ENCODE data around the gene ST8SIA1.

Gene ST8SIA1

DNA sequence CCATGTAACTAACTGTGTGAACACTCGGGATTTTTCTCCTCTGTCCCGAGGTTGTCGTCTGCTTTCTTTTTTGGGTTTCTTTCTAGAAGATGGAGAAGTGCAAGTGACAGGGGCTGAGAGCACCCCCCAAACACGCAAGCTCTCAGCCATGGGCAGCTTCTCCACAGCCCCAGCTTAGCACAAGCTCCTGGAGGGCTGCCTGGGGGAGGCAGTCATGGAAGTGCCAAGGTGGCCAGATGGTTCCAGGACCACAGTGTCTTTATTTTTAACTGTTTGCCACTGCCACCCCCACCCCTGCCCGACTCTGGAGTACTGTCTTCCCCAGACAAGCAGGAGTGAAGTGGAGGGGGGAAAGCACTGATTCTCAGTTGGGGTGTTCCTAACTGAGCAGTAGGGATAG is 58.2 kb downstream of the ST8SIA1 start:
- POLR2A ChIA-PET: no interaction called here
- H3K9me3 ChIP-seq (ENCODE audit: control insufficient read depth, insufficient read depth, low read depth, low read length): no peaks in the 10 kb centered on the region
- no peaks in the 10 kb centered on the region for H3K36me3 ChIP-seq (ENCODE audit: control insufficient read depth in 2 of 2, insufficient read depth in 1 of 2, low read length in 2 of 2)
- TF ChIP-seq ZBTB1 (tag by site-specific recombination; IDR thresholded peaks at IDR 0.05) (no peak), ZNF621 (tag by site-specific recombination; IDR thresholded peaks at IDR 0.05) (no peak), ZNF521 (tag by site-specific recombination; IDR thresholded peaks at IDR 0.05) (no peak), ZNF146 (tag by site-specific recombination; IDR thresholded peaks at IDR 0.05) (no peak), HOXD13 (CRISPR knock-in tag; IDR thresholded peaks at IDR 0.05; ENCODE audit: borderline replicate concordance) (no peak), BCL11B (tag by site-specific recombination; IDR thresholded peaks at IDR 0.05; ENCODE audit: low read depth) (no peak), ZNF169 (tag by site-specific recombination; IDR thresholded peaks at IDR 0.05) (no peak), ZNF202 (tag by site-specific recombination; IDR thresholded peaks at IDR 0.05; ENCODE audit: borderline replicate concordance) (no peak), ZNF350 (tag by site-specific recombination; IDR thresholded peaks at IDR 0.05) (no peak), ZNF292 (tag by site-specific recombination; IDR thresholded peaks at IDR 0.05; ENCODE audit: borderline replicate concordance, low read depth) (no peak), ZNF174 (tag by site-specific recombination; IDR thresholded peaks at IDR 0.05) (no peak), ZBTB8A (tag by site-specific recombination; IDR thresholded peaks at IDR 0.05) (no peak)
- TF ChIP-seq, protein P1, sequence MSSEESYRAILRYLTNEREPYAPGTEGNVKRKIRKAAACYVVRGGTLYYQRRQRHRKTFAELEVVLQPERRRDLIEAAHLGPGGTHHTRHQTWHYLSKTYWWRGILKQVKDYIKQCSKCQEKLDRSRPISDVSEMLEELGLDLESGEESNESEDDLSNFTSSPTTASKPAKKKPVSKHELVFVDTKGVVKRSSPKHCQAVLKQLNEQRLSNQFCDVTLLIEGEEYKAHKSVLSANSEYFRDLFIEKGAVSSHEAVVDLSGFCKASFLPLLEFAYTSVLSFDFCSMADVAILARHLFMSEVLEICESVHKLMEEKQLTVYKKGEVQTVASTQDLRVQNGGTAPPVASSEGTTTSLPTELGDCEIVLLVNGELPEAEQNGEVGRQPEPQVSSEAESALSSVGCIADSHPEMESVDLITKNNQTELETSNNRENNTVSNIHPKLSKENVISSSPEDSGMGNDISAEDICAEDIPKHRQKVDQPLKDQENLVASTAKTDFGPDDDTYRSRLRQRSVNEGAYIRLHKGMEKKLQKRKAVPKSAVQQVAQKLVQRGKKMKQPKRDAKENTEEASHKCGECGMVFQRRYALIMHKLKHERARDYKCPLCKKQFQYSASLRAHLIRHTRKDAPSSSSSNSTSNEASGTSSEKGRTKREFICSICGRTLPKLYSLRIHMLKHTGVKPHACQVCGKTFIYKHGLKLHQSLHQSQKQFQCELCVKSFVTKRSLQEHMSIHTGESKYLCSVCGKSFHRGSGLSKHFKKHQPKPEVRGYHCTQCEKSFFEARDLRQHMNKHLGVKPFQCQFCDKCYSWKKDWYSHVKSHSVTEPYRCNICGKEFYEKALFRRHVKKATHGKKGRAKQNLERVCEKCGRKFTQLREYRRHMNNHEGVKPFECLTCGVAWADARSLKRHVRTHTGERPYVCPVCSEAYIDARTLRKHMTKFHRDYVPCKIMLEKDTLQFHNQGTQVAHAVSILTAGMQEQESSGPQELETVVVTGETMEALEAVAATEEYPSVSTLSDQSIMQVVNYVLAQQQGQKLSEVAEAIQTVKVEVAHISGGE (tag by site-specific recombination; conservative IDR thresholded peaks at IDR 0.05; ENCODE audit: low read depth): no peak
- TF ChIP-seq, protein P2, sequence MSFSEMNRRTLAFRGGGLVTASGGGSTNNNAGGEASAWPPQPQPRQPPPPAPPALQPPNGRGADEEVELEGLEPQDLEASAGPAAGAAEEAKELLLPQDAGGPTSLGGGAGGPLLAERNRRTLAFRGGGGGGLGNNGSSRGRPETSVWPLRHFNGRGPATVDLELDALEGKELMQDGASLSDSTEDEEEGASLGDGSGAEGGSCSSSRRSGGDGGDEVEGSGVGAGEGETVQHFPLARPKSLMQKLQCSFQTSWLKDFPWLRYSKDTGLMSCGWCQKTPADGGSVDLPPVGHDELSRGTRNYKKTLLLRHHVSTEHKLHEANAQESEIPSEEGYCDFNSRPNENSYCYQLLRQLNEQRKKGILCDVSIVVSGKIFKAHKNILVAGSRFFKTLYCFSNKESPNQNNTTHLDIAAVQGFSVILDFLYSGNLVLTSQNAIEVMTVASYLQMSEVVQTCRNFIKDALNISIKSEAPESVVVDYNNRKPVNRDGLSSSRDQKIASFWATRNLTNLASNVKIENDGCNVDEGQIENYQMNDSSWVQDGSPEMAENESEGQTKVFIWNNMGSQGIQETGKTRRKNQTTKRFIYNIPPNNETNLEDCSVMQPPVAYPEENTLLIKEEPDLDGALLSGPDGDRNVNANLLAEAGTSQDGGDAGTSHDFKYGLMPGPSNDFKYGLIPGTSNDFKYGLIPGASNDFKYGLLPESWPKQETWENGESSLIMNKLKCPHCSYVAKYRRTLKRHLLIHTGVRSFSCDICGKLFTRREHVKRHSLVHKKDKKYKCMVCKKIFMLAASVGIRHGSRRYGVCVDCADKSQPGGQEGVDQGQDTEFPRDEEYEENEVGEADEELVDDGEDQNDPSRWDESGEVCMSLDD (tag by site-specific recombination; IDR thresholded peaks at IDR 0.05): no peak
- CTCF ChIA-PET: no interaction called here
- no peaks in the 10 kb centered on the region for H3K4me1 ChIP-seq (ENCODE audit: control insufficient read depth, insufficient read depth, low read length)
- H3K4me3 ChIP-seq (ENCODE audit: low read depth, low read length): no peak overlapping the region
- no peak overlapping the region for H3K27ac ChIP-seq (ENCODE audit: extremely low read depth, low read depth, low read length)

DNA sequence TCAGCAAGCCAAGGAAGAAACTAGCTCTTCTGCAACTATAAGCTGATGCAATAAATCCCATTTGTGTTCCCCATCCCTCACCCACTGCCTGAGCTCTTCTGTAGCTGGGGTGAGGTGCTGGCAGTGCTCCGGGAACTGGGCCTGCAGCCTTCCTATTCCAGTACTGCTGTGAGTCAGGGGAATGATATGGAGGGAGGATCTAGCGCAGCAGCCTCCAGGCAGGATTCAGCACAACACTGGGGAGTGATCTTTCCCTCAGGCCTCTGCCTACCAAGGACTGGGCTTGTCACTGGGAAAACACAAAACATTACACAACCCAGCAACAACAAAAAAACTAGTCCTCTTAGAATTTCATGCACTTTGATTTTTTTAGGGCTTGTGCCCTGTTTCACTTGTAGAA is 58.7 kb downstream of the ST8SIA1 start:
- Histone ChIP-seq H3K4me3 (ENCODE audit: low read depth, low read length) (no peak overlapping the region), H3K36me3 (ENCODE audit: control insufficient read depth in 2 of 2, insufficient read depth in 1 of 2, low read length in 2 of 2) (no peaks in the 10 kb centered on the region), H3K4me1 (ENCODE audit: control insufficient read depth, insufficient read depth, low read length) (no peaks in the 10 kb centered on the region), H3K27ac (ENCODE audit: extremely low read depth, low read depth, low read length) (no peak overlapping the region), H3K9me3 (ENCODE audit: control insufficient read depth, insufficient read depth, low read depth, low read length) (no peaks in the 10 kb centered on the region)
- ChIA-PET POLR2A (no interaction called here), CTCF (no interaction called here)
- no peak for TF ChIP-seq ZNF426 (tag by site-specific recombination; IDR thresholded peaks at IDR 0.05)
- TF ChIP-seq, protein P3, sequence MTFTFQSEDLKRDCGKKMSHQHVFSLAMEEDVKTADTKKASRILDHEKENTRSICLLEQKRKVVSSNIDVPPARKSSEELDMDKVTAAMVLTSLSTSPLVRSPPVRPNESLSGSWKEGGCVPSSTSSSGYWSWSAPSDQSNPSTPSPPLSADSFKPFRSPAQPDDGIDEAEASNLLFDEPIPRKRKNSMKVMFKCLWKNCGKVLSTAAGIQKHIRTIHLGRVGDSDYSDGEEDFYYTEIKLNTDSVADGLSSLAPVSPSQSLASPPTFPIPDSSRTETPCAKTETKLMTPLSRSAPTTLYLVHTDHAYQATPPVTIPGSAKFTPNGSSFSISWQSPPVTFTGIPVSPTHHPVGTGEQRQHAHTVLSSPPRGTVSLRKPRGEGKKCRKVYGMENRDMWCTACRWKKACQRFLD (tag by site-specific recombination; IDR thresholded peaks at IDR 0.05): no peak
- TF ChIP-seq IKZF3 (tag by site-specific recombination; IDR thresholded peaks at IDR 0.05): no peak
- TF ChIP-seq WT1 (tag by site-specific recombination; IDR thresholded peaks at IDR 0.05): no peak
- TF ChIP-seq ZNF549 (tag by site-specific recombination; IDR thresholded peaks at IDR 0.05): no peak
- no peak for TF ChIP-seq EGR2 (tag by site-specific recombination; IDR thresholded peaks at IDR 0.05; ENCODE audit: low read depth)
- TF ChIP-seq ZNF350 (tag by site-specific recombination; IDR thresholded peaks at IDR 0.05): no peak
- no peak for TF ChIP-seq MYNN (tag by site-specific recombination; IDR thresholded peaks at IDR 0.05; ENCODE audit: borderline replicate concordance)
- TF ChIP-seq KLF9 (tag by site-specific recombination; IDR thresholded peaks at IDR 0.05; ENCODE audit: low read depth): no peak
- TF ChIP-seq ZBTB17 (tag by site-specific recombination; IDR thresholded peaks at IDR 0.05): no peak
- no peak for TF ChIP-seq ZNF423 (tag by site-specific recombination; IDR thresholded peaks at IDR 0.05)
- no peak for TF ChIP-seq KLF7 (tag by site-specific recombination; IDR thresholded peaks at IDR 0.05; ENCODE audit: borderline replicate concordance)
- TF ChIP-seq, protein P4, sequence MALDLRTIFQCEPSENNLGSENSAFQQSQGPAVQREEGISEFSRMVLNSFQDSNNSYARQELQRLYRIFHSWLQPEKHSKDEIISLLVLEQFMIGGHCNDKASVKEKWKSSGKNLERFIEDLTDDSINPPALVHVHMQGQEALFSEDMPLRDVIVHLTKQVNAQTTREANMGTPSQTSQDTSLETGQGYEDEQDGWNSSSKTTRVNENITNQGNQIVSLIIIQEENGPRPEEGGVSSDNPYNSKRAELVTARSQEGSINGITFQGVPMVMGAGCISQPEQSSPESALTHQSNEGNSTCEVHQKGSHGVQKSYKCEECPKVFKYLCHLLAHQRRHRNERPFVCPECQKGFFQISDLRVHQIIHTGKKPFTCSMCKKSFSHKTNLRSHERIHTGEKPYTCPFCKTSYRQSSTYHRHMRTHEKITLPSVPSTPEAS (tag by site-specific recombination; IDR thresholded peaks at IDR 0.05): no peak
- no peak for TF ChIP-seq ZXDB (tag by site-specific recombination; IDR thresholded peaks at IDR 0.05)
- no peak for TF ChIP-seq ZNF623 (tag by site-specific recombination; IDR thresholded peaks at IDR 0.05)
